CD4-positive, alpha-beta memory T cell (primary cell): ENCODE data around the gene CLPSL2. TPM values are rescaled to one million over a fixed set of nuclear protein-coding genes. Genes with fewer than 3 reads are reported as not detected.

Experiments
- CTCF ChIA-PET: fragments of 350-600 bp; sonication (Branson Sonifier 250); formaldehyde crosslinking; loops from one replicate; lab custom pipeline; 2021; ENCODE audit warnings: inconsistent platforms; ENCODE audit not compliant: partially characterized antibody; lab: Charles Lee
- POLR2A ChIA-PET: fragments of 350-600 bp; sonication (Branson Sonifier 250); formaldehyde crosslinking; loops from one replicate; lab custom pipeline; 2021; ENCODE audit not compliant: partially characterized antibody; lab: Charles Lee
- DNase-seq, 5 donors: peaks; one replicate each; pipeline versions ENCODE4 v3.0.0 to v3.0.0-alpha.2; 2020 to 2022; ENCODE audit warnings: mixed read lengths in 1 of 5
- H3K27ac ChIP-seq: one replicate; pipeline ENCODE4 v1.7.0; 2013; ENCODE audit warnings: low read depth, low read length
- H3K27me3 ChIP-seq: 2 replicates; pipeline ENCODE4 v1.7.0; 2013; ENCODE audit warnings: mild to moderate bottlenecking, low read length, moderate library complexity; ENCODE audit not compliant: insufficient read depth
- H3K36me3 ChIP-seq: 2 replicates; pipeline ENCODE4 v1.7.0; 2013; ENCODE audit warnings: mild to moderate bottlenecking, low read length, moderate library complexity; ENCODE audit not compliant: insufficient read depth
- H3K4me1 ChIP-seq: 2 replicates; pipeline ENCODE4 v1.7.0; 2013; ENCODE audit warnings: mild to moderate bottlenecking, low read length, moderate library complexity; ENCODE audit not compliant: insufficient read depth
- H3K4me3 ChIP-seq, 2 donors: one replicate each; pipeline ENCODE4 v1.7.0; 2013; ENCODE audit warnings: low read length in 2 of 2, mild to moderate bottlenecking in 1 of 2
- H3K9me3 ChIP-seq, 2 donors: one replicate each; pipeline ENCODE4 v1.7.0; 2013; ENCODE audit warnings: low read length in 2 of 2, control low read depth in 1 of 2; ENCODE audit not compliant: control insufficient read depth in 1 of 2
- H3K27ac Mint-ChIP-seq, 7 donors: one replicate each; pipeline ENCODE4 v1.8.0; 2020 to 2021; ENCODE audit warnings: mixed read lengths in 7 of 7, mild to moderate bottlenecking in 6 of 7, inconsistent platforms in 3 of 7, moderate library complexity in 3 of 7
- H3K27me3 Mint-ChIP-seq, 2 donors: one replicate each; pipeline ENCODE4 v1.8.0; 2020 to 2021; ENCODE audit warnings: mixed read lengths in 2 of 2
- H3K36me3 Mint-ChIP-seq, 2 donors: one replicate each; pipeline ENCODE4 v1.8.0; 2020 to 2021; ENCODE audit warnings: mixed read lengths in 2 of 2, inconsistent platforms in 1 of 2, mild to moderate bottlenecking in 1 of 2
- H3K4me1 Mint-ChIP-seq, 4 donors: one replicate each; pipeline ENCODE4 v1.8.0; 2020 to 2021; ENCODE audit warnings: mixed read lengths in 4 of 4, mild to moderate bottlenecking in 1 of 4
- H3K4me3 Mint-ChIP-seq, 8 donors: one replicate each; pipeline ENCODE4 v1.8.0; 2020 to 2021; ENCODE audit warnings: mixed read lengths in 8 of 8, mild to moderate bottlenecking in 7 of 8, moderate library complexity in 6 of 8, inconsistent platforms in 3 of 8
- H3K9me3 Mint-ChIP-seq, 8 donors: one replicate each; pipeline ENCODE4 v1.8.0; 2020 to 2021; ENCODE audit warnings: mixed read lengths in 8 of 8, mild to moderate bottlenecking in 5 of 8, inconsistent platforms in 3 of 8, moderate library complexity in 1 of 8
- intact Hi-C: fragments of 100-400 bp; cut with micrococcal nuclease; formaldehyde crosslinking; loops from one replicate; pipeline ENCODE4 v1.15.1; 2023
- polyA plus RNA-seq, 2 donors: library from polyadenylated mRNA; unstranded; fragments of 300-500 nt; fragmentation: Illumina TruSeq; gene quantifications; one replicate each; pipeline ENCODE4 v1.2.3, GENCODE V29; 2021
- total RNA-seq, 2 experiments: library from RNA; stranded (reverse); gene quantifications; one replicate each; pipeline ENCODE4 v1.2.3, GENCODE V29; 2021

CLPSL2 gene
- total and polyA plus RNA-seq, 4 experiments from 2014 or later = not detected

DNA sequence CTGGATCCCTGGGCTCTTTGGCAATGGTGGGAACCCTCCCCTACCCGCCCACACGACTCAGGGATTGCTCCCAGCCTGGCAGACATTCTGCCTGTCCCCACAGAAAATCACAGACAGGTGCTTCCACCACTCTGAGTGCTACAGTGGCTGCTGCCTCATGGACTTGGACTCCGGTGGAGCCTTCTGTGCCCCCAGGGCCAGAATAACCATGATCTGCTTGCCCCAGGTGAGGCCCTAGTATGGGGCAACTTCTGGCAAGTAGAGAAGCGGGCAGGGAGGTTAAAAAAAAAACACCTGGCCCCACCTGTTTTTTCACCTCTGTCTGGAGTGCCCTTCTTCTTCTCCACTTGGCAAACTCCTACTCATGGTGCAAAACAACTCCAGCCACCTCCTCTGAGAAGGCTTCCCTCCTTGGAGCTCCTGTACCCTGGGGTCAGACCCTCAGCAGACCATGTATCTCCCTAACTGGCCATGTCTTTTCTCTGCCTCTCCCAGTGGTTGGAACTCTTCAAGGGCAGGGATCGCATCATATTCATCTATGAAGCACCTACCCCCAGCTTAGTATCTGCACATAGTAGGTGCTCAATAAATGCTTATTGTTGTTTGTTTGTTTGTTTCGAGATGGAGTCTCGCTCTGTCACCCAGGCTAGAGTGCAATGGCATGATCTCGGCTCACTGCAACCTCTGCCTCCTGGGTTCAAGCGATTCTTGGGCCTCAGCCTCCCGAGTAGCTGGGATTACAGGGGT lies 1.1 kb downstream of the CLPSL2 start:
- H3K4me3 ChIP-seq = no peak overlapping the region
- Mint-ChIP-seq H3K4me1 (peaks cover 2 to 5% (median 4%) of the 10 kb centered on the region in 4 donors), H3K27ac (peak overlapping the region in 1 of 7 donors; percentile 48), H3K36me3 (no peaks in the 10 kb centered on the region), H3K27me3 (peaks cover 28 to 33% of the 10 kb centered on the region in 2 donors), H3K4me3 (peak overlapping the region in 7 of 8 donors; percentile 41 to 83 (median 61)), H3K9me3 (no peaks in the 10 kb centered on the region)
- H3K36me3 ChIP-seq = no peaks in the 10 kb centered on the region
- intact Hi-C loops = no loop called here
- H3K27ac ChIP-seq = no peak overlapping the region
- no peaks in the 10 kb centered on the region for H3K9me3 ChIP-seq
- no peaks in the 10 kb centered on the region for H3K27me3 ChIP-seq
- POLR2A ChIA-PET = no interaction called here
- DNase-seq = no peak
- CTCF ChIA-PET = no interaction called here
- H3K4me1 ChIP-seq = no peaks in the 10 kb centered on the region

DNA sequence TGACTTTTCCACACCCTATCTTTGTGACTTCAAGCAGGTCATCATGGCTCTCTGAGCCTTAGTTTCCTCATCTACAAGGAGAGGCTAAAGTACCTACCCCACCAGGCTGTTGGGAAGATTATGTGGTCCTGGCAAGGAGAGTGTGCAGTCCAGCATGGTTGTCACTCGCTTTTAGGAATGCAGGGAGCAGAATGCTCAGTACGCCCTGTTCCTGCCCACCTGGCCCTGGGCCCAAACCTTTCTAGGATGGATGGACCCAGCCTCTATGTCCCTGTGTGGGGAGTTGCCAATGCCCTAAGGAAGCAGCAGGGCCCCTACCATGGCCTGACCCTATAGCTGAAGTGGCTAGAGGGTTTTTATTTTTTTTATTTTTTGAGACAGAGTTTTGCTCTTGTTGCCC lies 2.0 kb downstream of the CLPSL2 start:
- Mint-ChIP-seq H3K4me3 (peak overlapping the region in 1 of 8 donors; percentile 41), H3K27ac (no peak overlapping the region), H3K4me1 (peaks cover 2 to 5% (median 4%) of the 10 kb centered on the region in 4 donors), H3K27me3 (peaks cover 29 to 33% of the 10 kb centered on the region in 2 donors), H3K36me3 (no peaks in the 10 kb centered on the region), H3K9me3 (no peaks in the 10 kb centered on the region)
- DNase-seq = no peak
- Histone ChIP-seq H3K27ac (no peak overlapping the region), H3K27me3 (no peaks in the 10 kb centered on the region), H3K36me3 (no peaks in the 10 kb centered on the region), H3K4me1 (no peaks in the 10 kb centered on the region), H3K4me3 (no peak overlapping the region), H3K9me3 (no peaks in the 10 kb centered on the region)
- intact Hi-C loops = no loop called here
- ChIA-PET CTCF (no interaction called here), POLR2A (no interaction called here)

GRCh38 chr6:35780719-35781118 lies 4.3 kb downstream of the CLPSL2 start, which contains the start of gene CLPSL1:
TSS of gene CLPSL1 (plus strand) at chr6:35781019. CDS start at chr6:35781111, 92 bp downstream.
- Mint-ChIP-seq H3K27me3 (peaks cover 34 to 37% of the 10 kb centered on the region in 2 donors), H3K27ac (no peak within 1 kb of the TSS), H3K36me3 (no peaks in the 10 kb centered on the region), H3K4me3 (peak within 1 kb of the TSS in 1 of 8 donors; percentile 2), H3K4me1 (peaks cover 2 to 5% (median 4%) of the 10 kb centered on the region in 4 donors), H3K9me3 (no peaks in the 10 kb centered on the region)
- DNase-seq = no peak
- ChIA-PET CTCF (no interaction called here), POLR2A (no interaction called here)
- Histone ChIP-seq H3K36me3 (no peaks in the 10 kb centered on the region), H3K27me3 (no peaks in the 10 kb centered on the region), H3K4me3 (no peak within 1 kb of the TSS), H3K4me1 (no peaks in the 10 kb centered on the region), H3K27ac (no peak within 1 kb of the TSS), H3K9me3 (no peaks in the 10 kb centered on the region)
- intact Hi-C loops = no loop called here

DNA sequence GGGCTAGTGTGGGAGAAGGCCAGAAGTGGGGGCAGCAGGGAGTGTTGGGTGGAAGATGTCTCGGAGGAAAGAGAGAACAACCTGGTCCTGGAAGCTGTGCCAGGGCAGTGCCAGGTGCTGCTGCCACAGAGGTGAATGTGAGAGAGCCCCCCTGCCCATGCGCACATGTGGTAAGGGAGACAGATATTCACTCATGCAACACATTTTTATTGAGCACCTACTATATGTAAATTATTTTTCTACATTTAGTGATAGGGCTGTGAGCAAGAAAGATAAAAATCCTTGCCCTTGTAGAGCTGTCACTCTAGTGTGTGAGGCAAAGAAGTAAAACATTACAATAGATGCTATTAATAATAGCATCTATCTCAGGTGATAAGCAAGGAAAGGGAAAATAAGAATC lies 4.9 kb downstream of the CLPSL2 start:
- H3K4me1 ChIP-seq = no peaks in the 10 kb centered on the region
- Mint-ChIP-seq H3K4me3 (no peak overlapping the region), H3K36me3 (no peaks in the 10 kb centered on the region), H3K27ac (no peak overlapping the region), H3K9me3 (no peaks in the 10 kb centered on the region), H3K27me3 (peaks cover 31 to 37% of the 10 kb centered on the region in 2 donors), H3K4me1 (peaks cover 2 to 5% (median 4%) of the 10 kb centered on the region in 4 donors)
- no peaks in the 10 kb centered on the region for H3K36me3 ChIP-seq
- intact Hi-C loops = no loop called here
- no peak for DNase-seq
- no peak overlapping the region for H3K27ac ChIP-seq
- H3K9me3 ChIP-seq = no peaks in the 10 kb centered on the region
- POLR2A ChIA-PET = no interaction called here
- CTCF ChIA-PET = no interaction called here
- no peak overlapping the region for H3K4me3 ChIP-seq
- no peaks in the 10 kb centered on the region for H3K27me3 ChIP-seq

DNA sequence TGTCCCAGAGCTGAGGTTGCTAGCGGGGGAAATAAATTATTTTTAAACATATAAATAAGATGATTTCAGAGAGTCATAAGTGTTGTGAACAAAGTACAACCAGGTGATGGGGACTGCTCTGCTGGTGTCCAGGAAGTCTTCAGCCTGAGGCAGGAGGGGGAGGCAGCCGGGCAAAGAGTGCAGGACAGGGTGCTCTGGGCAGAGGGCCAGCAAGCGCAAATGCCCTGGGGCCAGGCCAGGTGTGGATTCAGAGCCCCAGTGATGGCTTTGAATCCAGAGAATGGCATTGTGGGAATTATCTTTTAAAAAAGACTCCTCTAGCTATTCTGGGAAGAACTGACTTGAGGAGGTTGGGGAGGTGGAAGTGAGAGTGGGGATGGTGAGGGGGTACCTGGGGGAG lies 6.0 kb downstream of the CLPSL2 start:
- DNase-seq = no peak
- Mint-ChIP-seq H3K4me3 (no peak overlapping the region), H3K4me1 (peaks cover 0 to 4% (median under 1%) of the 10 kb centered on the region in 4 donors), H3K27me3 (peaks cover 35 to 40% of the 10 kb centered on the region in 2 donors), H3K27ac (no peak overlapping the region), H3K36me3 (no peaks in the 10 kb centered on the region), H3K9me3 (no peaks in the 10 kb centered on the region)
- intact Hi-C loops = no loop called here
- Histone ChIP-seq H3K4me3 (no peak overlapping the region), H3K27ac (no peak overlapping the region), H3K36me3 (no peaks in the 10 kb centered on the region), H3K9me3 (no peaks in the 10 kb centered on the region), H3K27me3 (peaks cover 4% of the 10 kb centered on the region), H3K4me1 (no peaks in the 10 kb centered on the region)
- ChIA-PET POLR2A (no interaction called here), CTCF (no interaction called here)

DNA sequence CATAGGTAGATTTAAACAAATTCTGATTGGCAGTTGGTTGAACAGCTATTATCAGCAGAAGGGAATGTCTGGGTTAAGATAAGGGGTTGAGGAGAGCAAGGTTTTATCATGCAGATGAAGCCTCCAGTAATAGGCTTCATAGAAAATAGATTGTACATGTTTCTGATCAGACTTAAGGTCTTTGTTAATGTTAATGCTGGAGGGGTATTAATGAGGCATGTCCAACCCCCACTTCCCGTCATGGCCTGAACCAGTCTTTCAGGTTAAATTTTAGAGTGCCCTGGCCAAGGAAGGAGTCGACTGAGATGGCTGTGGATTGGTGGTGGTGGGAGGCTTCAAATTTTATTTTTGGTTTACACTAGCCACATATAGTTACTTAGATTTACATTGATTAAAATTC lies 7.8 kb downstream of the CLPSL2 start:
- H3K9me3 Mint-ChIP-seq = no peaks in the 10 kb centered on the region
- Histone ChIP-seq H3K36me3 (no peaks in the 10 kb centered on the region), H3K27ac (no peak overlapping the region), H3K4me3 (no peak overlapping the region), H3K4me1 (no peaks in the 10 kb centered on the region), H3K27me3 (peaks cover 8% of the 10 kb centered on the region), H3K9me3 (no peaks in the 10 kb centered on the region)
- no peaks in the 10 kb centered on the region for H3K4me1 Mint-ChIP-seq
- H3K27me3 Mint-ChIP-seq = peaks cover 44 to 50% of the 10 kb centered on the region in 2 donors
- no peaks in the 10 kb centered on the region for H3K36me3 Mint-ChIP-seq
- intact Hi-C loops = no loop called here
- ChIA-PET CTCF (no interaction called here), POLR2A (no interaction called here)
- no peak overlapping the region for H3K27ac Mint-ChIP-seq
- no peak for DNase-seq
- H3K4me3 Mint-ChIP-seq = no peak overlapping the region

- Mint-ChIP-seq H3K4me3 (no peak overlapping the region), H3K36me3 (no peaks in the 10 kb centered on the region), H3K27ac (no peak overlapping the region), H3K4me1 (no peaks in the 10 kb centered on the region), H3K27me3 (peaks cover 43 to 51% of the 10 kb centered on the region in 2 donors), H3K9me3 (no peaks in the 10 kb centered on the region)
- ChIA-PET POLR2A (interaction anchor here (2.2 kb wide), 1 partner anchor 12 kb away, joined by 11 read pairs; the partner anchor contains the start of gene CLPS), CTCF (no interaction called here)
- Histone ChIP-seq H3K27ac (no peak overlapping the region), H3K36me3 (no peaks in the 10 kb centered on the region), H3K4me3 (no peak overlapping the region), H3K27me3 (peaks cover 8% of the 10 kb centered on the region), H3K9me3 (no peaks in the 10 kb centered on the region), H3K4me1 (no peaks in the 10 kb centered on the region)
- DNase-seq = no peak
- intact Hi-C loops = no loop called here
Observed at GRCh38 chr6:35786272-35786671, 9.9 kb downstream of the CLPSL2 start.
